Measurements from ENCODE around the gene TDRD1.
A peak's percentile ranks its signal among the peaks of the same experiment; 100 is the strongest.
"Not testable (repeated sequence)": the region's sequence is repeated elsewhere in the genome, so short reads cannot be mapped to it uniquely, and the experiment has no call there.

TDRD1 gene

GRCh38 chr10:114179148-114179547 lies at the start of gene TDRD1:
TSS of gene TDRD1 (plus strand) at chr10:114179353. CDS start at chr10:114187832, 8,479 bp downstream.
- no peak for DNase-seq (ENCODE audit: low read depth)
- no peak within 1 kb of the TSS for H3K4me3 ChIP-seq (ENCODE audit: low read depth, low read length)

GRCh38 chr10:114131094-114131493 lies 48.1 kb upstream of the TDRD1 start:
- no peak overlapping the region for H3K4me3 ChIP-seq (ENCODE audit: low read depth, low read length)
- TF ChIP-seq CTCF (IDR thresholded peaks at IDR 0.05; ENCODE audit: insufficient read depth, low read depth, low read length, missing control alignments) = no peak
- DNase-seq (ENCODE audit: low read depth) = peak; percentile 37

More at GRCh38 chr10:114179148-114179547, at the start of gene TDRD1:
- TF ChIP-seq CTCF (IDR thresholded peaks at IDR 0.05; ENCODE audit: insufficient read depth, low read depth, low read length, missing control alignments) = no peak

- no peak overlapping the region for H3K4me3 ChIP-seq (ENCODE audit: low read depth, low read length)
- DNase-seq (ENCODE audit: low read depth) = no peak
- no peak for TF ChIP-seq CTCF (IDR thresholded peaks at IDR 0.05; ENCODE audit: insufficient read depth, low read depth, low read length, missing control alignments)
Measured at GRCh38 chr10:114135476-114135875, 43.7 kb upstream of the TDRD1 start.

GRCh38 chr10:114138581-114138980 lies 40.6 kb upstream of the TDRD1 start:
- no peak for TF ChIP-seq CTCF (IDR thresholded peaks at IDR 0.05; ENCODE audit: insufficient read depth, low read depth, low read length, missing control alignments)
- no peak overlapping the region for H3K4me3 ChIP-seq (ENCODE audit: low read depth, low read length)
- DNase-seq (ENCODE audit: low read depth) = no peak

GRCh38 chr10:114140036-114140435 lies 39.1 kb upstream of the TDRD1 start:
- no peak for TF ChIP-seq CTCF (IDR thresholded peaks at IDR 0.05; ENCODE audit: insufficient read depth, low read depth, low read length, missing control alignments)
- H3K4me3 ChIP-seq (ENCODE audit: low read depth, low read length) = no peak overlapping the region
- DNase-seq (ENCODE audit: low read depth) = no peak

- not testable (repeated sequence) for H3K4me3 ChIP-seq (ENCODE audit: low read depth, low read length); DNase-seq (ENCODE audit: low read depth)
Measured at GRCh38 chr10:114140827-114141226, 38.3 kb upstream of the TDRD1 start.

- H3K4me3 ChIP-seq (ENCODE audit: low read depth, low read length) = no peak overlapping the region
- TF ChIP-seq CTCF (IDR thresholded peaks at IDR 0.05; ENCODE audit: insufficient read depth, low read depth, low read length, missing control alignments) = no peak
- DNase-seq (ENCODE audit: low read depth) = no peak
Measured at GRCh38 chr10:114142018-114142417, 37.1 kb upstream of the TDRD1 start.
